ENCODE results near the gene PKP3.
"Not testable (repeated sequence)": the region's sequence is repeated elsewhere in the genome, so short reads cannot be mapped to it uniquely, and the experiment has no call there.

Gene PKP3

GRCh38 chr11:377174-377865 lies 16.7 kb upstream of the PKP3 start:
- DNase-seq: no peak

- no peak for DNase-seq
Measured at GRCh38 chr11:377883-378500, 16.0 kb upstream of the PKP3 start.

- DNase-seq: no peak
Measured at GRCh38 chr11:379205-380094, 14.6 kb upstream of the PKP3 start.

- DNase-seq: no peak
Measured at GRCh38 chr11:380095-380480, 13.9 kb upstream of the PKP3 start.

GRCh38 chr11:380491-380890 lies 13.5 kb upstream of the PKP3 start:
- no peak for DNase-seq

GRCh38 chr11:380996-381395 lies 13.0 kb upstream of the PKP3 start:
- no peak for DNase-seq

- no peak for DNase-seq
Measured at GRCh38 chr11:381501-382072, 12.4 kb upstream of the PKP3 start.

- DNase-seq: no peak
Measured at GRCh38 chr11:382081-382629, 11.9 kb upstream of the PKP3 start.

- DNase-seq: no peak
Measured at GRCh38 chr11:383431-383830, 10.6 kb upstream of the PKP3 start.

GRCh38 chr11:384511-384910 lies 9.5 kb upstream of the PKP3 start:
- DNase-seq: no peak

GRCh38 chr11:385594-386351 lies 8.2 kb upstream of the PKP3 start:
- DNase-seq: no peak

- DNase-seq: no peak
Measured at GRCh38 chr11:386483-386882, 7.5 kb upstream of the PKP3 start.

- DNase-seq: no peak
Measured at GRCh38 chr11:387193-387793, 6.7 kb upstream of the PKP3 start.

- not testable (repeated sequence) for DNase-seq
Measured at GRCh38 chr11:389369-389768, 4.6 kb upstream of the PKP3 start.

GRCh38 chr11:390175-390574 lies 3.8 kb upstream of the PKP3 start:
- DNase-seq: no peak

GRCh38 chr11:391117-392017 lies 2.6 kb upstream of the PKP3 start:
- no peak for DNase-seq

- DNase-seq: no peak
Measured at GRCh38 chr11:392102-392777, 1.8 kb upstream of the PKP3 start.

GRCh38 chr11:393219-394033 lies 583 bp upstream of the PKP3 start:
- no peak for DNase-seq

All from anterior cingulate cortex (tissue), 58 donors.